Measurements from ENCODE around the gene ELMO1. TPM values are rescaled to one million over a fixed set of nuclear protein-coding genes. Genes with fewer than 3 reads are reported as not detected.

The ELMO1 gene
- total and polyA plus RNA-seq, 2 experiments from 2014 or later, result 9.6 to 10.8 TPM

DNA sequence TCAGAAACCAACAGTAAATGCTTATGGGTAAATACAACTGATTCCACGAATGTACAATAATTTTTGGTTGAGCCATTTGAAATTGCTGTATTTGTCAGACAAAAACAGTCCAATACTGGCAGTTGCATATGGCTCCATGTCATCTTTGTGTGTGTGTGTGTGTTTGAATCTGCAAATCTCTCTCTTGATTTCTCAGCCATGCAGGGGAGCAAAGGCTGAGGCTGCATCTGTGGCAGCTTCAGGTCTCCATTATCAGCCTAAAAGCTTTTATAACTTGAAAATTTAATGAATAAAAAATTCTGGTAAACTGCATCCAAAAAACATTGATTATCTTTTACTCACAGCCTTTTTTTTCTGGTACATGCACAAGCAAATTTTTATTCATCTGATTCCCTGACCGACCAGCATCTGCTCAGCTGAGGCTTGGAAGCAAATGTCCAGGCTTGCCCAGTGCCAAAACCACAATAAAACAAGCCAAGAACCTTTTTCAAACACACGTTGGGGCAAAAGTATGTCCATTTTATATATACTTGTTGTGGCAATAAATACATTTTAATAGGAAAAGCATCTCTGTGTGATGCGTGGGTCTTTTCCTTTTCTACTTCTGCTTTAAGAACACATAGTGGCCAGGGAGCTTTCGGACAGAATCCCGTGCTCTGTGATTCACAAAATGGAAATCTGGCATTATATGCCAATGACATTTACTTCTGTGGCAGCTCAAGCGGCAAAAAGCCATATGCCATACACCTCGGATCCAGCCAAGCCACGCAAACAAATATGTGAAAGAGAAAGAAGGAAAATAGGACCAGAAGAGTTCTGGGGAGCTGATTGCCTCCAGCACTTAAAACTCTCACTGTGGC is 448.8 kb downstream of the ELMO1 start:
- no peaks in the 10 kb centered on the region for H3K36me3 ChIP-seq
- TF ChIP-seq, protein P1, sequence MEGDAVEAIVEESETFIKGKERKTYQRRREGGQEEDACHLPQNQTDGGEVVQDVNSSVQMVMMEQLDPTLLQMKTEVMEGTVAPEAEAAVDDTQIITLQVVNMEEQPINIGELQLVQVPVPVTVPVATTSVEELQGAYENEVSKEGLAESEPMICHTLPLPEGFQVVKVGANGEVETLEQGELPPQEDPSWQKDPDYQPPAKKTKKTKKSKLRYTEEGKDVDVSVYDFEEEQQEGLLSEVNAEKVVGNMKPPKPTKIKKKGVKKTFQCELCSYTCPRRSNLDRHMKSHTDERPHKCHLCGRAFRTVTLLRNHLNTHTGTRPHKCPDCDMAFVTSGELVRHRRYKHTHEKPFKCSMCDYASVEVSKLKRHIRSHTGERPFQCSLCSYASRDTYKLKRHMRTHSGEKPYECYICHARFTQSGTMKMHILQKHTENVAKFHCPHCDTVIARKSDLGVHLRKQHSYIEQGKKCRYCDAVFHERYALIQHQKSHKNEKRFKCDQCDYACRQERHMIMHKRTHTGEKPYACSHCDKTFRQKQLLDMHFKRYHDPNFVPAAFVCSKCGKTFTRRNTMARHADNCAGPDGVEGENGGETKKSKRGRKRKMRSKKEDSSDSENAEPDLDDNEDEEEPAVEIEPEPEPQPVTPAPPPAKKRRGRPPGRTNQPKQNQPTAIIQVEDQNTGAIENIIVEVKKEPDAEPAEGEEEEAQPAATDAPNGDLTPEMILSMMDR (IDR thresholded peaks at IDR 0.05; ENCODE audit: low read depth, low read length), result no peak
- H3K9me3 ChIP-seq (ENCODE audit: low read depth), result no peaks in the 10 kb centered on the region
- peaks cover 10% of the 10 kb centered on the region for H3K4me1 ChIP-seq (ENCODE audit: low read depth)
- DNase-seq (ENCODE audit: low read depth in 1 of 2, low spot score in 1 of 2), result peak in 1 of 2 donors; percentile 29
- no peak overlapping the region for H3K27ac ChIP-seq
- no peaks in the 10 kb centered on the region for H3K27me3 ChIP-seq
- no peak overlapping the region for H3K4me3 ChIP-seq

- no peak for DNase-seq (ENCODE audit: low read depth in 1 of 2, low spot score in 1 of 2)
- H3K4me3 ChIP-seq, result no peak overlapping the region
- H3K27ac ChIP-seq, result no peak overlapping the region
- H3K4me1 ChIP-seq (ENCODE audit: low read depth), result peaks cover 17% of the 10 kb centered on the region
- no peaks in the 10 kb centered on the region for H3K27me3 ChIP-seq
- TF ChIP-seq, protein P1 (IDR thresholded peaks at IDR 0.05; ENCODE audit: low read depth, low read length), result no peak
- H3K36me3 ChIP-seq, result no peaks in the 10 kb centered on the region
- H3K9me3 ChIP-seq (ENCODE audit: low read depth), result no peaks in the 10 kb centered on the region
Observed at GRCh38 chr7:36995776-36996175, 452.9 kb downstream of the ELMO1 start.

- no peaks in the 10 kb centered on the region for H3K27me3 ChIP-seq
- DNase-seq (ENCODE audit: low read depth in 1 of 2, low spot score in 1 of 2), result no peak
- no peaks in the 10 kb centered on the region for H3K9me3 ChIP-seq (ENCODE audit: low read depth)
- H3K36me3 ChIP-seq, result no peaks in the 10 kb centered on the region
- H3K4me1 ChIP-seq (ENCODE audit: low read depth), result peaks cover 17% of the 10 kb centered on the region
- TF ChIP-seq, protein P1 (IDR thresholded peaks at IDR 0.05; ENCODE audit: low read depth, low read length), result no peak
- no peak overlapping the region for H3K27ac ChIP-seq
- H3K4me3 ChIP-seq, result no peak overlapping the region
Observed at GRCh38 chr7:36994456-36995112, 454.1 kb downstream of the ELMO1 start.

- H3K36me3 ChIP-seq, result no peaks in the 10 kb centered on the region
- H3K4me1 ChIP-seq (ENCODE audit: low read depth), result peaks cover 28% of the 10 kb centered on the region
- TF ChIP-seq, protein P1 (IDR thresholded peaks at IDR 0.05; ENCODE audit: low read depth, low read length), result peak; percentile 93
- H3K4me3 ChIP-seq, result no peak overlapping the region
- H3K9me3 ChIP-seq (ENCODE audit: low read depth), result no peaks in the 10 kb centered on the region
- DNase-seq (ENCODE audit: low read depth in 1 of 2, low spot score in 1 of 2), result peak; percentile 54 to 58
- H3K27me3 ChIP-seq, result no peaks in the 10 kb centered on the region
- H3K27ac ChIP-seq, result no peak overlapping the region
Observed at GRCh38 chr7:36986948-36987724, 461.5 kb downstream of the ELMO1 start.

GRCh38 chr7:36986511-36986933 is 462.1 kb downstream of the ELMO1 start:
- Histone ChIP-seq H3K4me3 (no peak overlapping the region), H3K4me1 (ENCODE audit: low read depth) (peaks cover 28% of the 10 kb centered on the region), H3K27ac (no peak overlapping the region), H3K36me3 (no peaks in the 10 kb centered on the region), H3K27me3 (no peaks in the 10 kb centered on the region), H3K9me3 (ENCODE audit: low read depth) (no peaks in the 10 kb centered on the region)
- DNase-seq (ENCODE audit: low read depth in 1 of 2, low spot score in 1 of 2), result no peak
- TF ChIP-seq, protein P1 (IDR thresholded peaks at IDR 0.05; ENCODE audit: low read depth, low read length), result no peak
